GM13977 (cell line): ENCODE data around the gene PYURF.

Experiments
- DNase-seq: peaks from one replicate; pipeline ENCODE4 v3.0.0; 2012; ENCODE audit warnings: low spot score
- CTCF ChIP-seq: IDR thresholded peaks from 2 replicates; pipeline ENCODE4 v1.5.1; 2012; ENCODE audit warnings: mild to moderate bottlenecking, control low read depth; ENCODE audit not compliant: insufficient read depth; ENCODE audit errors: extremely low read depth, missing control alignments
- in situ Hi-C: fragments of 300-500 bp; cut with MboI; formaldehyde crosslinking; loops from one replicate; pipeline ENCODE4 v1.12.0; 2022; ENCODE audit warnings: low sequenced_read_pairs, low pct_unique_long_range_greater_than_20kb, mixed read lengths, inconsistent platforms; ENCODE audit not compliant: unreplicated experiment

PYURF gene

GRCh38 chr4:88526221-88526815, 2.7 kb upstream of the PYURF start:
- in situ Hi-C loops, result loop anchor here (25.0 kb wide), 2 partner anchors 286 to 486 kb away; no protein-coding TSS in a partner anchor
- peak; percentile 26 for TF ChIP-seq CTCF
- DNase-seq, result peak; percentile 31

- no peak for TF ChIP-seq CTCF
- peak; percentile 18 for DNase-seq
- in situ Hi-C loops, result loop anchor here (25.0 kb wide), 1 partner anchor 487 kb away; no protein-coding TSS in a partner anchor
Measured at GRCh38 chr4:88524171-88524570, 595 bp upstream of the PYURF start.

- DNase-seq, result peak; percentile 45
- in situ Hi-C loops, result loop anchor here (25.0 kb wide), 1 partner anchor 486 kb away; no protein-coding TSS in a partner anchor
- TF ChIP-seq CTCF, result no peak
Measured at GRCh38 chr4:88522702-88523324, 763 bp downstream of the PYURF start.

GRCh38 chr4:88518911-88519310, 4.7 kb downstream of the PYURF start:
- in situ Hi-C loops, result loop anchor here (5.0 to 25.0 kb wide), 3 partner anchors 144 to 482 kb away; partner anchors contain the start of gene HERC6
- TF ChIP-seq CTCF, result no peak
- DNase-seq, result no peak

GRCh38 chr4:88517825-88518224, 5.8 kb downstream of the PYURF start:
- in situ Hi-C loops, result loop anchor here (5.0 to 25.0 kb wide), 3 partner anchors 143 to 481 kb away; partner anchors contain the start of gene HERC6
- TF ChIP-seq CTCF, result no peak
- no peak for DNase-seq

- in situ Hi-C loops, result loop anchor here (5.0 to 25.0 kb wide), 3 partner anchors 142 to 479 kb away; partner anchors contain the start of gene HERC6
- DNase-seq, result no peak
- no peak for TF ChIP-seq CTCF
Measured at GRCh38 chr4:88516746-88517145, 6.8 kb downstream of the PYURF start.
